HG03060 (cell line): ENCODE results near the gene ARID4B.
"Not testable (repeated sequence)": the region's sequence is repeated elsewhere in the genome, so short reads cannot be mapped to it uniquely, and the experiment has no call there.

Experiments
- ATAC-seq: cut with Tn5 transposase; IDR thresholded peaks from one replicate; pipeline ENCODE4 v1.9.1; 2021; ENCODE audit warnings: low read depth, moderate number of reproducible peaks; ENCODE audit not compliant: unreplicated experiment

The ARID4B gene

DNA sequence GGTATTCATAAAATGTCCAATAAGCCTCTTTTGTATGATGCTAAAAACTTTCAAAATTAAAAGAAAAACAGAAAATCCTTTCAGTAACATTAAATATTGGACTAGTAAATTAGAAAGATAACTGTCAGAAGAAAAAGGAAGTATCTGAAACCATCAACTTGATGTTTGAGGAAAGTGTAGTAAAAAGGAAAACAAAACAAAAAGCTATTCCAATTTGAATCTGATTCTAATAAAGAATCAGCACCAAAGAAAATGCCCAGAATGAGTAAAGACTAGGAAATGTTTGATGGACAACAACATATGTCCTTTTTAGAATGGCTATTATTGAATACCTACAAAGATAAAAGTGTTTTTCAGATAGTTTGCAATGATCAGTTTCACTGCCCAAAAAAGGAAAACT is 87.0 kb downstream of the ARID4B start:
- ATAC-seq = no peak

DNA sequence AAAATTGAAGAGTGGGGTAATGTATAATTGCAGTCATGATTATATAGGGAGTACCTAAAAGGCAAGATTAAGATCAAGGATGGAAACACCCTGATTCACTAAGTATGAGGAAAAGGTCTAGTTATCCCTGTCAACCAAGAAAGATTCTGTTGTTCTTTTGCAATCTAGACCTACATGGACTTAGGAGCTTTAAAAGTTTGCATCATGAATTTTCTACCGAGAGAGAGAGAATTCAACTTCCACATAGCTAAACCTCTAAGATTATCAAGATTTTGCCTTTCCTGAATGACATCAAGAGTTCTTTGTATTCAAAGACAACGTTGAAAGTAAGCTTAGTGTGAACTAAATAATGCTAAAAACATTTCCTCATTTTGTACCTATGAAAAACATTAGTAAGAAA is 88.1 kb downstream of the ARID4B start:
- no peak for ATAC-seq

DNA sequence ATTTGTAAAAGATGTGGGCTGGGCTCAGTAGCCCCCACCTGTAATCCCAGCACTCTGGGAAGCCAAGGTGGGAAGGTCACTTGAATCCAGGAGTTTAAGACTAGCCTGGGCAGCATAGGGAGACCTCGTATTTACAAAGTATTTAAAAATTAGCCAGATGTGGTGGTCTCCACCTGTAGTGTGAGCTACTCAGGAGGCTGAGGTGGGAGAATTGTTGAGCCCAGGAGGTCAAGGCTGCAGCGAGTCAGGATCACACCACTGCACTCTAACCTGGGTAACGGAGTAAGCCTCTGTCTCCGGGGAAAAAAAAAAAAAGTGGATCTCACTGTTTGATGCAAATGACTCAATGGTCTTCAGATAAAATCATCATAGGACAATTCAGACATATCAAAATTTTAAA is 89.4 kb downstream of the ARID4B start:
- ATAC-seq = no peak

DNA sequence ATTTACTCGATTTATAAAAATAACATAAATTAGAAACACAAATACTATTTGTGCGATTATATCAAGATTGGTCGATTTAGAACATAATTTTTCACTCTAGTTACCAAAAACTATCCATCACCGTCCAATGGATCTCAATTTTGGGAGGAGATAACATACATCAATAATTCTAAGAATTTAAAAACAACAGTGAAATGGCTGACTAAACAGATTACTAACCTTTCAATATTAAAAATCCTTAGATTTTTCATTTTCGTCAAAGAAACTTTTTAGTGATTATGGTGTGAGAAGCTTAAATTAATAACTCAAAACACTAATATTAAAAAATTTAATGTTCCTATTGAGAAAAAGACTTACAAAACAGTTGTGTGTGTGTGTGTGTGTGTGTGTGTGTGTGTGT is 91.9 kb downstream of the ARID4B start:
- no peak for ATAC-seq

DNA sequence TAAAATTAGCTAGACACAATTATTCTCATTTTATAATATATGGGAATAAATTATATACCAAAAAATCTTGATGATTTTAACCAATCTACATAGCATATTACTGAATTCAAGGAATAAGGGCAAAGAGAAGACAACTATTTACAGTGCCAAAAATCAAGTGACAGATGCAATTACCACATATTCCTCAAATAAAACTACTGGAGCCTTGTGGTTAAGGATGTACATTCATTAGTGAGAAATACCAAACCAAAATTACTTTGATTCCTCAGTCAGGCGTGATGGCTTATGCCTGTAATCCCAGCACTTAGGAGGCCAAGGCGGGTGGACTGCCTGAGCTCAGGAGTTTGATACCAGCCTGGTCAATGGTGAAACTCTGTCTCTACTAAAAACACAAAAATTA is 98.1 kb downstream of the ARID4B start:
- ATAC-seq = no peak

DNA sequence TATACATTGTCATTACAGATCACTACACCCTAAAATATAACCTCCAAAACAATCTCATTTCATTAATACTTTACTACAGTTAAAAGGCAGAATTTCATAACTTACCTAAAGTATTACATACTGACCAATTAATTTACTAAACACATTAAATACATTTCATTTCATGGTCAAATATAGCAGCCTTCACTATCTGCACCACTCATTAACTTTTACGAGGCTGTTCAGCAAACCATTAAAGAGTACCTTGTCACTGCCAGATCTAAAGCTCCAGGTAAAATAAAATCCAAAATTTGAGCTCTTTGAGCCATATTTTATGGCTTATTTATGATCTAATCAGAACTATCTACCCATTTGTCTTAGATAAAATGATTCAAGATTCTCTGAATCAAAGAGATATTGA is 100.6 kb downstream of the ARID4B start:
- ATAC-seq = no peak

DNA sequence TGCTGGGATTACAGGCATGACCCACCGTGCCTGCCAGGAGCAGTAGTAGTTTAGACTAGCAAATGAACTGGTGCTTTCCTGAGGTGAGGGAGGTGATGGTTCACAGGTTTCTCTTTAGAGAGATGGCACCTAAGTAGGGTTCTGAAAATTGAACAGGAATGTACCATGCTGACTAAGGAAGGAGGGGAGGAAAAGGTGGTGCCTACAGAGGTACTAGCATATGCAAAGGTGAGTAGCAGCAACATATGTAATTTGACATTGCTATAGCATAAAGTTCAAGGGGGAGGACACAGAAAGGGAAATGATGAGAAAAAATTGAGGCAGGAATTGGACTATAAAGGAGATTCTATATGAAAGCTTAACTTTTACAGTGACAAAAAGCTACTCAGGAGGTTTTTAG is 101.0 kb downstream of the ARID4B start:
- no peak for ATAC-seq

DNA sequence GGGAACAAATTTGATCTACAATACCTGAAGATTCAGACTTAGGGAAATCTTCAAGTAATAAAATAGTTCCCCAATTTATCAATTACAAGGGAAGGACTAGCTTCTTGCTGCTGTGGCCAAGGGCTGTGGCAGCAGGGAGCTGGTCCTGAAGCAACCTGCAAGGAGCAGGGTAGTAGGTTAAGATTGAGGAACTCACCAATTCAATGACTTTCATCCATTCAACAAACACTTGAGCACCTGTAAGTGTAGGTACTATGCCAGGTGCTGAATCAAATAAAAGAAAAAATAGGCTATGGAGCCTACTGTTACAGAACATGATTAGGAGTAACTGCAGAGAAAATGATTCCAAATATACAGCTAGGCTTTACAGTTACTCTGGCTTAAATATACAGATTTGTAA is 102.7 kb downstream of the ARID4B start:
- ATAC-seq = no peak

DNA sequence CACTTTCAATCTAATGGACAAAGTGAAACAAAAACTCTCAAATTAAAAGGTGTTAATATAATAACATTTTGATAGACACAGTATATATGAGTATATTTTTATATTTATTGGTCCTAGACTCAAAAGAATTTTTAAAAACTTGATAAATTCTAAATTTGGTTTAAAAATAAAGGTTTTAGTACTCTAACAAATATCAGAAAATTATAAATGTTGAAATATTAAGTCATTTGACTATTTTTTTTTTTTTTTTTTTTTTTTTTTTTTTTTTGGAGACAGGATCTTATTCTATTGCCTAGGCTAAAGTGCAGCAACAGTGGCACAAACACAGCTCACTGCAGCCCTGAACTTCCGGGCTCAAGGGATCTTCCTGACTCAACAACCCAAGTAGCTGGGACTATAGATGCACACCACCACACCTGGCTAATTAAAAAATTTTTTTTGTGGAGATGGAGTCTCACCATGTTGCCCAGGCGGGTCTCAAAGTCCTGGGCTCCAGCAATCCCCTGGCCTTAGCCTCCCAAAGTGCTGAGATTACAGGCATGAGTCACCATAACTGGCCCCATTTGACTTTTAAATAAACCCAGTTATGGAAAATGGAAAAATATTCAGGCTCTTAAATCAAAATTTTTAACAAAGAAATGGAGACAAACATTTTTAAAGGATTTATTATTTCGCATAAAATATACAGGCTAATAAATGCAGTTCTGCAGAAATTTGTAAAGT is 106.2 kb downstream of the ARID4B start:
- ATAC-seq = no peak

DNA sequence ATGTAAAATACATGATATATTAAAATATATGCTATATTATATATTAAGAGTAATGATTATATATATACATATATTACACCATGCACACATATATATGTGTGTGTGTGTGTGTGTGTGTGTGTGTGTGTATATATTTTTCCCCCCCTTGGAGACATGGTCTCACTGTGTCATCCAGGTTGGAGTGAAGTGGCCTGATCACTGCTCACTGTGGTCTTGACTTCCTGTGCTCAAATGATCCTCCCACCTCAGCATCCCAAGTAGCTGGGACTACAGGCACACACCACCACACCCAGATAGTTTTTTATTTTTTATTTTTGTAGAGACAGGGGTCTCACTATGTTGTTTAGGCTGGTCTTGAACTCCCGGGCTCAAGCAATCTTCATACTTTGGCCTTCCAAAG is 112.5 kb downstream of the ARID4B start:
- ATAC-seq = no peak

DNA sequence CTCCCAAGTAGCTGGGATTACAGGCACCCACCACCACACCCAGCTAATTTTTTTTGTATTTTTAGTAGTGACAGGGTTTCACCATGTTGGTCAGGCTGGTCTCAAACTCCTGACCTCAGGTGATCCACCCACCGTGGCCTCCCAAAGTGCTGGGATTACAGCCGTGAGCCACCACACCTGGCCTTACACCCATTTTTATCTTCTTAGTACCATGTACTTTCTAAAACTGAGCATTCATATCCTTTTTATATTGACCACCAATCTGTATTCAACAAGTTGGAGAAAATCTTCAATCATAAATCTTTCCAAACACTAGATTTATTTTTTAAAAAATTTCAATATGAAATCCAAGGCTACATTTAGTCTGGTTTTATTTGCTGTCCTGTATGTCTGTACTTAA is 113.0 kb downstream of the ARID4B start:
- ATAC-seq = not testable (repeated sequence)

DNA sequence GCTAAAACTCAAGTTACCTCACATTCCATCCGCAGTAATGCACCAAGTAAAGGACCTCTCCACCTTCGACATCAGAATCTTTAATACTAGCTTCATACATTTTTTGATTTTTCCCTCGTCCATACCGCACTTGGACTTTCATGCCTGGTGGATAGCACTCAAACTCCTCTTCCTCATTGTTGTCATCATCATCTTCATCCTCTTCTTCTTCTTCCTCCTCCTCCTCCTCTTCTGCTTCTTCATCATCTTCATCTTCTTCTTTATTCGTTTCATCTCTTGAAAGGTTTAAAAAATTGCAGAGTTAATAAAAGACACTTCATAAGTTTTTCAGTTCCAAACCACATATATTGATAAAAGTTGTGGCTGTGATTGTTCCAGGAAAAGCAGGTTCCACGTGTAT is 114.2 kb downstream of the ARID4B start:
- no peak for ATAC-seq

DNA sequence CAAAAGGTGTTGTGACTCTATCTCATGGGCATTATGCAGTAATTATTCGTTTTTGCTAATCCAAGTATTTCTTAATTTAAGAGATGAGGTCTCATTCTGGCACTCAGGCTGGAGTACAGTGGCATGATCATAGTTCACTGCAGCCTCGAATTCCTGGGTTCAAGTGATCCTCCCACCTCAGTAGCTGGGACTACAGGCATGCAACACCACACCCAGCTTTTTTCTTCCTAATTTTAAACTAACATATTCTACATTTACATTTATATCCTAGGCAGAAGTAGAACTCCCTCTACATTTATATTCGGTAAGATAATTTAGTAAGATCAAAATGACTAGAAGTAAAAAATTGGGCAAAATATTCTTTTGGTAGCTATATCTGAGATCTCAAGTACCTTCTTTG is 116.5 kb downstream of the ARID4B start:
- no peak for ATAC-seq

DNA sequence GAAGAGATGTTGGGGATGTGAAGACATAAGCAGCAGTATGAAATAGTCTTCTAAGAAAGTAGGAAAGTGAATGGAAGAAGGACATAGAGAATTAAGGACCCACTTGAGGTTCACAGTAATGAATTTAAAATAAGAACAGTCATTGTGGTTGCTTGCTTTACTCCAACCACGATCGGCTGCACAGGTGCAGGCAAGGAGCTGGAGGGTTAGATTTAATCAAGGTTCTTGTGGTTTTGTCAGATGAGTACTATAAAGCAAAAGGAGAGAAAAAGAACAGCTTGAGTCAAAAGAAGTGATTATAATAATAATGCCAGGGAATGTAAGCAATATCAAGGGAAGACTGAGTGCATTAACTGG is 120.8 kb downstream of the ARID4B start:
- no peak for ATAC-seq

DNA sequence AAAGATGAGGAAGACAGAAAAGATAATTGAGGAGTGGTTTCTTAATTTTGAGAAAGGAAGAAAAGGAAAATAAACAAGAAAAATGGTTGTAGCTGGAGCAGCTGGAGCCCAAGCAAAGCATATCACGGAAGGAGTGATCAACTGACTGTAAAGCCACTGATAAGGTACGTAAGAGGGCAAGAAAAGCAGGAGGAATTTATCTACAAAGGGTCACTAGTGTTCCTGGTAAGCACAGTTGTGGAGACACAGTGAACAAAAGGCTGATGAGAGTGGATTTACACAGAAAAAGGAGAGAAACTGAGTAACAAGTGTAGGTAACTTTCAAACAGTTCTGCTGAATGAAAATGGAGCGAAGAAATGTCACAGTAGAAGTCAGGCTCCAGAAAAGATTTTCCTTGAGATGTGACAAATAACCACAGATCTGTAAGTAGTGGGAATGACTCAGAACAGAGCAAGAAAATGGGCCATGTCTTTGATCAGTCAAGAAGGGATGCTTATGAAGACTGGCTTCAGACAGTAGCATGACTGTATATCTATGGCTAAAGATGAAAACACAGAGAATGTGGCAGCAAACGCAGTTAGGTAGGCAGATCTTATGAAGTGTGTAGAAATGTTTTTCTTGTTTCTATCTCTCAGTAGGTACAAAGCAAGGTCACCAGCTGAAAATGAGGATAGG is 121.3 kb downstream of the ARID4B start:
- ATAC-seq = no peak

DNA sequence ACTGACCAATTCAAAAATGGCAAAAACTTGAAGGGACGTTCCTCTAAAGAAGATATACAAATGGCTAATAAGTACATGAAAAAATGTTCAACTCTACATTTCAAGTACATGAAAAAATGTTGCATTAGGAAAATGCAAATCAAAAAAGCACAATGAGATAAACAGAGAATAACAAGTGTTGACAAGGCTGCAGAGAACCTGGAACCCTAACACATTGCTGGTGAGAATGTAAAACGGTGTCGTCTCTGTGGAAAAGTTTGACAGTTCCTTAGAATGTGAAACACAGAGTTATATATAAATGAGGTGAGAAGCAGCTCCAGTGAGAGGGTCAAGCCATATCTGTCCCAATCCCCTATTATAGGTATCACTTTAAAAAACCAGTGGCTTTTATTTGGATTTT is 122.3 kb downstream of the ARID4B start:
- ATAC-seq = no peak

DNA sequence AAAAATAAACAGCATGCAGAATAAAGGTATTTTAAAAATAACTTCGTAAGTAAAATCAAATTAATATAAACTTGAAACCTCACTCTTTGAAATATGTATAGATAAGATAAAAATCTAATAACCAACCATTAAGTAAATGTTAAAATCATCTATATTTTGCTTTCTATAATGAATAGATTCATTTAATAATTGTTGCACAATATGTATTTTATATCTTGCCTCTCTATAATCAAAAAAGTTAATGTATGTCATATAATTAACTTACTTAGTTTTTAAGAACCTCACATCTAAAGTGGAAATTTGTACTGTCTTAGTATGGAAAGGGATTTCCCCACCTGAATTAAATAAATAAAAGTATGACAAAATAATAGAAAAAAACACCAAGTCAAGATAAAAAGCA is 124.6 kb downstream of the ARID4B start:
- ATAC-seq = no peak

DNA sequence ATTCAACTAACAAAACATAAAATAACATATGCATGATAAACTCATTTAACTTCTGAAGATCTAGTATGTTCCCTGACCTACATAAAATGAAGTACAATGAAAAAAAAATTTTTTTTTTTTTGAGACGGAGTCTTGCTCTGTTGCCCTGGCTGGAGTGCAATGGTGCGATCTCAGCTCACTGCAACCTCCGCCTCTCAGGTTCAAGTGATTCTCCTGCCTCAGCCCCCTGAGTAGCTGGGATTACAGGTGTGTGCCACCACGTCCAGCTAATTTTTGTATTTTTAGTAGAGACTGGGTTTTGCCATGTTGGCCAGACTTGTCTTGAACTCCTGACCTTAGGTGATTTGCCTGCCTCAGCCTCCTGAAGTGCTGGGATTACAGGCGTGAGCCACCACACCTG is 125.5 kb downstream of the ARID4B start:
- ATAC-seq = not testable (repeated sequence)

DNA sequence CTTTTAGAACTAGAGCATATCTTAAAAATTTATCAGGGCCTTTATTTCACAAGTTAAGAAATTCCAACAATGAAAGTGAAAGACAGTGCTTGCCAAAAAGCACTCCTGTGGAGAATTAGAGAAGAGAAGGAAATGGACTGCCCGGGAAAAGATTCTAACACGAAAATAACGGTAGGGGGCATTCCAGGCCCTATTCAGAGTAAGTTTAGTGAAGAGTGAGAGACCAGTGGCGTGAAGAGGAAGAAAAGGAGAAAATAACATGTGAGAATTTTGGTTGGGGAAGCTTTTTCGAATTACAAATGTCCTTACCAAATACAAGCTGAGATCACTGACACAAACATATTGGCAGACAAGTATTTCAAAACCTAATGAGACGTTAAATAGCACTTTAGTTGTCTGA is 128.5 kb downstream of the ARID4B start:
- no peak for ATAC-seq

DNA sequence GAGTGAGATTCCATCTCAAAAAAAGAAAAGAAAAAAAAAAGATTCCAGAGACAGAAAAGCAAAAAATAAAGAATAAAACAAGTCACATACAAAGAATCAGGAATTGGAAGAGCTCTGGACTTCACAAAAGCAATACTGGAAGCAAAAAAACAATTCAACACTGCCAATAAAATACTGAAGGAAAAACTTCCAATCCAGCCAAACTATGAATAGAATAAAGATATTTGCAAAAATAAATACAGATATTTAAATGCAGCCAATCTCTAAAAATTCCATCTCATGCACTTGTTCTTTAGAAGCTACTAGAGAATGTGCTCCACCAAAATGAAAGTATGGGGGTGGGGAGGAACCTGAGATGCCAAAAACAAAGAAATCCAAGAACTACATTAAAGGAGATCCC is 137.5 kb downstream of the ARID4B start:
- ATAC-seq = no peak

DNA sequence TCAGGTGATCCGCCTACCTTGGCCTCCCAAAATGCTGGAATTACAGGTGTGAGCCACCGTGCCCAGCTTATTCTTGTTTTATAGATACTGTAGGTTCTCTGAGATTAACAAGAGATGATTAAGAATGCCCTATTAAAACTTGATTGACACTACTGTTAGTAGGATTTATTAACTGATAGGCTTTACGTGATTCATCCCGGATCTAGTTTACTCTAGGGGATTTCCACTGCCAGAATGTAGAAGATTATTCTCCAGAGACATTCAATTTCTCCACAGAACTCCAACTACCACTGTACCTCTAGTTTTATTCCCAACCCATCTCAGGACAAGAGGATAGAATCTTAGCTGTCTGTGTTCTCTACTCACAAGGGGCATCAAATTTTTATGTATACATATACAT is 140.7 kb downstream of the ARID4B start:
- no peak for ATAC-seq

DNA sequence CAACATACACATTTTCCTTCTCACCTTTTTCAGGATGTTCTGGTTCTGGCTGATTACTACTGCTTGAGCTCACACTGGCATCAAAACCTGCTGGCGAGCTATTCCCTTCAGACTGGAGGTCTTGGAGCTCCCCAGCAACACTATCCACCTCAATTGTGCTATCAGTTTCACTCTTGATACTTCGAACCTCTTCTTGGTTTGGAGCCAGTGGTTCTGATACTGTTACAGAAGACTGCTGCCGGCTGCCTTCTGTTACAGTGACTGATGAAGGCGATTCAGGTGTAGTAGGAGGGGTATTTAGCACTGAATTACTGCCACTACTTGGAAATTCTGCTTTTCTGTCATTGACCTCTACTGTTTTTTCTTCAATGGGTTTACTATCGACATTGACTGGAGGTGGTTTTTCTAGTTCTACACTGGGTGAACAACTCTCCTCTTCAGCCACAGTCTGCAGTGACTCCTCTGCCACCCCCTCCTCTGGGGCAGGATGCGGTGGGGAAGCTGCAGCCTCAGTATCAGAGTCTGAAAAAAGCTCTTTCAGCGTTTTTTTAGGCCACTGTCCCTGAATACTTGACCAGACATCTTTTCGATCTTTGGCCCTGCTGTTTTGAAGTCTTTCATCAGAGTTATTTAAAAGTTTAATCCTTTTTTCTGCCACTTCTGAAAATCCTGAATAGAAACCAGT is 146.3 kb downstream of the ARID4B start:
- no peak for ATAC-seq
